Measurements from ENCODE around the gene DSCAML1. TPM values are rescaled to one million over a fixed set of nuclear protein-coding genes. Genes with fewer than 3 reads are reported as not detected.

DSCAML1 gene
- total and polyA plus RNA-seq, 5 donors from 2014 or later = 0.08 to 1.6 (median 0.30) TPM; not detected in 1

DNA sequence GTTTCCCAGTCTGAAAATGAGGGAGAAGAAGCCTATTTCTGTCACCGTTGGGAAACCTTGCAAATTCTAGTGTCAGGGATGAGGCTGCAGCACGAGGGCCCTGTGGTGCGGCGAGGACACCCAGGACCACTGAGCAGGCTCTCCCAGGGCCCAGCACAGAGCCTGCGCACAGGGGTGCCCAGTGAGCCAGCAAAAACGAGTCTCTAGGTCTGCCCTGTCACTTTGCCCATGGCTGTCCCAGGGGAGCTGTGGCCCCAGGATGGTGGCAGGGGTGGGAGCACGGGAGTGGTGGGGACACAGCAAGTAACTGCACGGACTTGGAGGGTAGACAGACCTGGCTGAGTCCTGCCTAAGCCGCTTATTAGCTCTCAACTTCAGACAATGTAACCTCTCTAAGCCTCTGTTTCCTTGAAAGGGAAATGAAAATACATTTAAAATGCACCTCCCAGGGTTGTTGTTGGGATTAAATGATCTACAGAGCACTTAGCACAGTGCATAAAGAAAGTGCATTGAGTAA, 44.2 kb downstream of the DSCAML1 start:
- Mint-ChIP-seq H3K4me1 (no peaks in the 10 kb centered on the region), H3K36me3 (no peaks in the 10 kb centered on the region), H3K9me3 (no peaks in the 10 kb centered on the region), H3K27me3 (peaks cover 23% of the 10 kb centered on the region), H3K4me3 (no peak overlapping the region), H3K27ac (no peak overlapping the region)
- Histone ChIP-seq H3K27ac (ENCODE audit: insufficient read depth, low read length, poor library complexity, severe bottlenecking) (no peak overlapping the region), H3K9me3 (ENCODE audit: control insufficient read depth in 2 of 2, low read length in 2 of 2) (no peaks in the 10 kb centered on the region), H3K4me1 (ENCODE audit: control insufficient read depth, insufficient read depth, low read length, poor library complexity, severe bottlenecking) (no peaks in the 10 kb centered on the region), H3K4me3 (ENCODE audit: low read depth, low read length) (no peak overlapping the region), H3K36me3 (ENCODE audit: control insufficient read depth, insufficient read depth, low read length) (no peaks in the 10 kb centered on the region), H3K27me3 (ENCODE audit: control insufficient read depth, insufficient read depth, low read length) (no peaks in the 10 kb centered on the region)
- DNase-seq = no peak
- no peak for ATAC-seq (ENCODE audit: low read depth in 2 of 2)

DNA sequence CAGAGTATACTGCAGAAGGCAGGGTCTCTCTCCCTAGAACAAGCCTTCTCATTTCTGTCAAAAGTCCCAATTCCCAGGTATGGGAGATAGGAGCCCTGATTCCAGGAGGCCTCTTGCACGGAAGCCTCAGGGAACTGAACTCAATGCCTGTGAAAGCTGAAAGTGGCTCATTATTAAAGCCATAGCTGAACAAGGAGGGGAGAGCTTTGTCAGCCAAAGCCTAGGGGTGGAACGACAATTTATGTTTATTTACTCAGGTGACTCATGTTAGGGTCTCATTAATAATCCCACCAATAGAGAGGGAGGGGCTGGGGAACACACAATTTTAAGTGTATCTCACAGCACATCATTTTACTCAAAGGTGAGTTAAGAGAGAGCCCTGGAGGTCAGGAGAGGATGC, 44.9 kb downstream of the DSCAML1 start:
- no peaks in the 10 kb centered on the region for H3K9me3 ChIP-seq (ENCODE audit: control insufficient read depth in 2 of 2, low read length in 2 of 2)
- no peak for DNase-seq
- Mint-ChIP-seq H3K4me3 (no peak overlapping the region), H3K36me3 (no peaks in the 10 kb centered on the region), H3K27me3 (peaks cover 29% of the 10 kb centered on the region), H3K4me1 (no peaks in the 10 kb centered on the region), H3K9me3 (no peaks in the 10 kb centered on the region), H3K27ac (no peak overlapping the region)
- H3K27me3 ChIP-seq (ENCODE audit: control insufficient read depth, insufficient read depth, low read length) = no peaks in the 10 kb centered on the region
- no peaks in the 10 kb centered on the region for H3K36me3 ChIP-seq (ENCODE audit: control insufficient read depth, insufficient read depth, low read length)
- no peak overlapping the region for H3K4me3 ChIP-seq (ENCODE audit: low read depth, low read length)
- ATAC-seq (ENCODE audit: low read depth in 2 of 2) = no peak
- no peaks in the 10 kb centered on the region for H3K4me1 ChIP-seq (ENCODE audit: control insufficient read depth, insufficient read depth, low read length, poor library complexity, severe bottlenecking)
- H3K27ac ChIP-seq (ENCODE audit: insufficient read depth, low read length, poor library complexity, severe bottlenecking) = no peak overlapping the region

DNA sequence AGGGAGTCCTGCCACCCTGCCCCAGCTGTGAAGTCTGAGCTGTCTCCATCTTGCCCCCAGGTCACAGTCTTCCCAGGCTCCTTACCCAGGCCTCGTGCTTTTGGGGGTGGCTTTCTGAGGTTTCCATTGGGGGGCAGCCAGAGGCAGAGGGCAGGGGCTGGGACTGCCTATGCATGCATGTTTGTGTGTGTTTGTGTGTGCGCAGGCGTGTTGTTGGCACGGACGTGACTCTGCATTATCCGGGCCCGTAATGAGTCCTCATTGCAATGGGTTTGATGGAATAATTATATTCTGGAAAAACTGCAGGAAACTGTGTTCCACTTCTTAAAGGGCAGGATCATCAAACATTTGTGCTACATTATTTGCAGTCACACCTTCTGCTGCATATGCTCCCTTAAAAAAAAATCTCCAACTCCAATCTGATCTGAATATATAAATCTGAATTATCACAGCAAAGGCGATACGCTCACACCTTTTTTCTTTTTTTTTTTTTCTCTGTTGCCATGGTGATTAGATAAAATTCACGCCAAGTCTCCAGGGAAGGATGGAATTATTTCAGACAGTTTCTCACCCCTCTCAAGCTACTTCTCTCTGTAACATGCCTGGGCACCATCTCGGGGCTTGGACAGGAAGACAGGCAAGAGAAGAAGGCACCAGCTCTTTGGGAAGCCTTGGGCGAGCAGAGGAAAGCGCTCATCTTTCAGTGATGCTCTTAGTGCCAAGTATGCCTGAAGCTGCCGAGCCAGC, 45.9 kb downstream of the DSCAML1 start:
- H3K36me3 ChIP-seq (ENCODE audit: control insufficient read depth, insufficient read depth, low read length) = no peaks in the 10 kb centered on the region
- Mint-ChIP-seq H3K36me3 (no peaks in the 10 kb centered on the region), H3K4me1 (no peaks in the 10 kb centered on the region), H3K9me3 (no peaks in the 10 kb centered on the region), H3K27ac (no peak overlapping the region), H3K4me3 (no peak overlapping the region), H3K27me3 (peaks cover 25% of the 10 kb centered on the region)
- DNase-seq = no peak
- ATAC-seq (ENCODE audit: low read depth in 2 of 2) = no peak
- no peak overlapping the region for H3K27ac ChIP-seq (ENCODE audit: insufficient read depth, low read length, poor library complexity, severe bottlenecking)
- no peaks in the 10 kb centered on the region for H3K9me3 ChIP-seq (ENCODE audit: control insufficient read depth in 2 of 2, low read length in 2 of 2)
- H3K27me3 ChIP-seq (ENCODE audit: control insufficient read depth, insufficient read depth, low read length) = no peaks in the 10 kb centered on the region
- no peak overlapping the region for H3K4me3 ChIP-seq (ENCODE audit: low read depth, low read length)
- no peaks in the 10 kb centered on the region for H3K4me1 ChIP-seq (ENCODE audit: control insufficient read depth, insufficient read depth, low read length, poor library complexity, severe bottlenecking)

DNA sequence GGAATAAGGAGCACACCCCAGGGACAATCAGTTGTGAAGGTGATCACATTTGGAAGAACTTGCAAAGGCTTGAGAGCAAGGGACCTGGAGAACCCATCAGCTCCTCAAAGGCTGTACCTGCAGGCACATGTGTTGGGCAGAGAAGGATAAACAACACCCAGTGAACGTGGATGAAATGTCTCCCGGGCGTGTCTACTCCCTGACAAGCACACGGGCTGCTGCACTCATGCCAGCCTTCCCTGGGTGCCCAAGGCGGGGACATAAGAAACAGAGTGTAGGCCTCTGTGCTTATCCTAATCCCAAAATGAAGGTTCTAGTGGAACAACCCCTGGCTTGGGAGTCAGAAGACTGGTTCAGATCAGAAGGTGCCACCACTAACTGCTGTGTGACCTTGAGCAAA, 46.7 kb downstream of the DSCAML1 start:
- Mint-ChIP-seq H3K36me3 (no peaks in the 10 kb centered on the region), H3K9me3 (no peaks in the 10 kb centered on the region), H3K27ac (no peak overlapping the region), H3K4me3 (no peak overlapping the region), H3K27me3 (peaks cover 23% of the 10 kb centered on the region), H3K4me1 (no peaks in the 10 kb centered on the region)
- Histone ChIP-seq H3K9me3 (ENCODE audit: control insufficient read depth in 2 of 2, low read length in 2 of 2) (no peaks in the 10 kb centered on the region), H3K36me3 (ENCODE audit: control insufficient read depth, insufficient read depth, low read length) (no peaks in the 10 kb centered on the region), H3K27me3 (ENCODE audit: control insufficient read depth, insufficient read depth, low read length) (no peaks in the 10 kb centered on the region), H3K27ac (ENCODE audit: insufficient read depth, low read length, poor library complexity, severe bottlenecking) (no peak overlapping the region), H3K4me1 (ENCODE audit: control insufficient read depth, insufficient read depth, low read length, poor library complexity, severe bottlenecking) (no peaks in the 10 kb centered on the region), H3K4me3 (ENCODE audit: low read depth, low read length) (no peak overlapping the region)
- no peak for DNase-seq
- no peak for ATAC-seq (ENCODE audit: low read depth in 2 of 2)

DNA sequence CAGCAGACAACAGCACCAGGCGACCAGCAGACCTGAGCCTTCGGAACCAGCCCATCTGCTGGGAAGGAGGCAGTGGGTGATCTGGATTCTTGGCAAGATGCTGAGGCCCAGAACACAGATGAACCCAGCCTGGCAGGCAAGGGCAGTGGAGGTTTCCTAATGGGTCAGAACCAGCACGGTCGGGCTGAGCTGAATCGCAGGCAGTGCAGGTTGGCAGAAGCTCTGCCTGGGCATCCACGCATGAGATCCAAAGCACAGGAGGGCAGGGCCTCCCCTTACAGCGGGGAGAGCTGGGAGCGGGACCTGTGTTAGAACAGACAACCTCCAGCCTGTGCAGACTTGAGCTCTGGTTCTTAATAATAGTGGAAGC, 47.5 kb downstream of the DSCAML1 start:
- no peak overlapping the region for H3K4me3 Mint-ChIP-seq
- ATAC-seq (ENCODE audit: low read depth in 2 of 2) = no peak
- no peak for DNase-seq
- H3K9me3 ChIP-seq (ENCODE audit: control insufficient read depth in 2 of 2, low read length in 2 of 2) = no peaks in the 10 kb centered on the region
- H3K27ac Mint-ChIP-seq = no peak overlapping the region
- no peaks in the 10 kb centered on the region for H3K4me1 Mint-ChIP-seq
- H3K27me3 ChIP-seq (ENCODE audit: control insufficient read depth, insufficient read depth, low read length) = no peaks in the 10 kb centered on the region
- H3K4me1 ChIP-seq (ENCODE audit: control insufficient read depth, insufficient read depth, low read length, poor library complexity, severe bottlenecking) = no peaks in the 10 kb centered on the region
- no peak overlapping the region for H3K4me3 ChIP-seq (ENCODE audit: low read depth, low read length)
- H3K27me3 Mint-ChIP-seq = peaks cover 16% of the 10 kb centered on the region
- no peak overlapping the region for H3K27ac ChIP-seq (ENCODE audit: insufficient read depth, low read length, poor library complexity, severe bottlenecking)
- H3K36me3 Mint-ChIP-seq = no peaks in the 10 kb centered on the region
- H3K9me3 Mint-ChIP-seq = no peaks in the 10 kb centered on the region
- H3K36me3 ChIP-seq (ENCODE audit: control insufficient read depth, insufficient read depth, low read length) = no peaks in the 10 kb centered on the region

DNA sequence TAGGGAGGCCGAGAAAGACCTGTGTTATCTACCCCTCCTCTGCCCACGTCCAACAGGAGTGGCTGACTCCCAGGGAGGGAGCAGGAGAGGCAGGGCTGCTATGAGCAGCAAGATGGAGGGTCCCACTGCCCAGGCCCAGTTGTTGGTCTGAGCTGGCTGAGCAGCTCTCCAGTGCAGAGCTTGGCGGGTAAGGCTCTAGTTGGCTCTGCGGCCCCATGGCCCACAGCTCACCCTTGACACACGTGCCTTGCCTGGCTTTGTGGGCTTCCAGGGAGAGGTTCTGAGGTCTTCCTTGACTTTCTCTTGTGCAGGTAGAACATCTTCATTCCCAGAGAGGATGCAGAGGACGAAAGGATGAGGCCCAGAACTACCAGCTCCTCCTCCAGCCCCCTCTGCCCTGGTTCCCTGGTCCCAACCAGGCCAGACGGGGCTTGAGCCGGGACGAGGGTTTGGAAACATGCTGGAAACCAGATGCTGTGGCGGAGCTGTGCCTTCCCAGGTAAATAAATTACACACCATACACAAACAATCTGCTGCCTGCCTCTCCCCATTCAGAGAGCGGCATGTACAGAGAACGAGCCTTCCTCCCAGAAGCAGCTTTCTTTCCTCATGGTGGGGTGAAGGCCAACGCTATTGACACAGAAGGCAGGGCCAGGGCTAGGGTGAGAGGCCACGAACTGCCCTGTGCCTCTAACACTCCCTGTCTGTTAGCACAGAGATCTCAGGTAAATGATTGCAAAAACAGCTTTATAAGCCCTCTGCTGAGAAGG, 48.1 kb downstream of the DSCAML1 start:
- H3K4me3 ChIP-seq (ENCODE audit: low read depth, low read length) = no peak overlapping the region
- H3K36me3 Mint-ChIP-seq = no peaks in the 10 kb centered on the region
- H3K36me3 ChIP-seq (ENCODE audit: control insufficient read depth, insufficient read depth, low read length) = no peaks in the 10 kb centered on the region
- no peak for DNase-seq
- H3K27me3 Mint-ChIP-seq = peaks cover 14% of the 10 kb centered on the region
- H3K4me1 Mint-ChIP-seq = no peaks in the 10 kb centered on the region
- no peaks in the 10 kb centered on the region for H3K27me3 ChIP-seq (ENCODE audit: control insufficient read depth, insufficient read depth, low read length)
- H3K4me3 Mint-ChIP-seq = no peak overlapping the region
- no peak overlapping the region for H3K27ac ChIP-seq (ENCODE audit: insufficient read depth, low read length, poor library complexity, severe bottlenecking)
- H3K4me1 ChIP-seq (ENCODE audit: control insufficient read depth, insufficient read depth, low read length, poor library complexity, severe bottlenecking) = no peaks in the 10 kb centered on the region
- no peak overlapping the region for H3K27ac Mint-ChIP-seq
- H3K9me3 ChIP-seq (ENCODE audit: control insufficient read depth in 2 of 2, low read length in 2 of 2) = no peaks in the 10 kb centered on the region
- ATAC-seq (ENCODE audit: low read depth in 2 of 2) = no peak
- no peaks in the 10 kb centered on the region for H3K9me3 Mint-ChIP-seq

DNA sequence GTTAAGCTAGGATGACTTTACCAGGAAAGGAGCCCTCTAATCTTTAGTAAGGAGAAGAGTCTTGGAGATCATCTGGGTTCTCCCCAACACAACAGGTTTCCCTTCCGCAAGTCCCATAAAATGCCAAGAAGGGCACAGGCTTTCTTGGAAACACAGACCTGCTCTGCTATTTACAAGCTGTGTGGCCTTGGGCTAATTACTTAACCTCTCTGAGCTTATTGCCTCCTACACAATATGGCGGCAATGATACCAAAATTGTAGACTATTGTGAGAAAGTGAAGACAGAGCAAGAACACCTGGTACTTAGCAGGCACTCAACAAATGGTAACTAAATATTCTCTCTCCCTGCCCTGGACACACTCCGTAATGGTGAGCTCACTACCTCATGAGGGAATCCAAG, 49.1 kb downstream of the DSCAML1 start:
- DNase-seq (no peak), ATAC-seq (ENCODE audit: low read depth in 2 of 2) (no peak)
- Mint-ChIP-seq H3K4me1 (no peaks in the 10 kb centered on the region), H3K4me3 (no peak overlapping the region), H3K27ac (no peak overlapping the region), H3K36me3 (no peaks in the 10 kb centered on the region), H3K9me3 (peaks cover 0 to 2% (median 0%) of the 10 kb centered on the region in 7 donors), H3K27me3 (peaks cover 11% of the 10 kb centered on the region)
- no peaks in the 10 kb centered on the region for H3K36me3 ChIP-seq (ENCODE audit: control insufficient read depth, insufficient read depth, low read length)
- no peaks in the 10 kb centered on the region for H3K27me3 ChIP-seq (ENCODE audit: control insufficient read depth, insufficient read depth, low read length)
- no peaks in the 10 kb centered on the region for H3K4me1 ChIP-seq (ENCODE audit: control insufficient read depth, insufficient read depth, low read length, poor library complexity, severe bottlenecking)
- no peak overlapping the region for H3K4me3 ChIP-seq (ENCODE audit: low read depth, low read length)
- H3K9me3 ChIP-seq (ENCODE audit: control insufficient read depth in 2 of 2, low read length in 2 of 2) = no peaks in the 10 kb centered on the region
- H3K27ac ChIP-seq (ENCODE audit: insufficient read depth, low read length, poor library complexity, severe bottlenecking) = no peak overlapping the region
